Subcutaneous preadipocyte (primary cell): ENCODE measurements around the gene PCDHB5. TPM values are rescaled to one million over a fixed set of nuclear protein-coding genes. Genes with fewer than 3 reads are reported as not detected.

Source experiments
- total RNA-seq: library from RNA; depleted of rRNA; stranded (reverse); fragments of >200 nt; gene quantifications from 2 replicates; pipeline ENCODE4 v1.2.3, GENCODE V29; 2012

The PCDHB5 gene
- under 0.01 and 0.20 TPM in 2 replicates for total RNA-seq

DNA sequence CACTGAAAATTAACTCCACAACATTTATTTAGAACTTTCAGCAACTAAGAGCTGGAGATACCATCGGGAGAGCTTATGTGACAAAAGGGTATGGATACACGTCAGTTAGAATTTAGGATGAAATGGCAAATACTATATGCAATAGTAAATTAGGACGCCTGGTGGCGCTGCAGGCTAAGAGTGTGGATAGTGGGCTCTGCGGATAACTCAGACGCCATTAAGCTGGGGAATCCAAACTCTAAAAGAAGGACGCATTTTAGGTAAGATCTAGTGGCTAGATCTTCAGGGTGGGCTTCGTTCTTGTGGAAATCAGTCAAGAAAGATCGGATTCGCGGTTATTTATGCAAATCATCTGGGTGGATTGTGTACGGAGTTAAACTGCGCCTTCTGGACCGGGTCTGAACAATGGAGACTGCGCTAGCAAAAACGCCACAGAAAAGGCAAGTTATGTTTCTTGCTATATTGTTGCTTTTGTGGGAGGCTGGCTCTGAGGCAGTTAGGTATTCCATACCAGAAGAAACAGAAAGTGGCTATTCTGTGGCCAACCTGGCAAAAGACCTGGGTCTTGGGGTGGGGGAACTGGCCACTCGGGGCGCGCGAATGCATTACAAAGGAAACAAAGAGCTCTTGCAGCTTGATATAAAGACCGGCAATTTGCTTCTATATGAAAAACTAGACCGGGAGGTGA lies at the start of gene PCDHB5:
TSS of gene PCDHB5 (plus strand) at position 177 of the 688 bp plus-strand sequence. CDS start at position 406, 229 bp downstream.

DNA sequence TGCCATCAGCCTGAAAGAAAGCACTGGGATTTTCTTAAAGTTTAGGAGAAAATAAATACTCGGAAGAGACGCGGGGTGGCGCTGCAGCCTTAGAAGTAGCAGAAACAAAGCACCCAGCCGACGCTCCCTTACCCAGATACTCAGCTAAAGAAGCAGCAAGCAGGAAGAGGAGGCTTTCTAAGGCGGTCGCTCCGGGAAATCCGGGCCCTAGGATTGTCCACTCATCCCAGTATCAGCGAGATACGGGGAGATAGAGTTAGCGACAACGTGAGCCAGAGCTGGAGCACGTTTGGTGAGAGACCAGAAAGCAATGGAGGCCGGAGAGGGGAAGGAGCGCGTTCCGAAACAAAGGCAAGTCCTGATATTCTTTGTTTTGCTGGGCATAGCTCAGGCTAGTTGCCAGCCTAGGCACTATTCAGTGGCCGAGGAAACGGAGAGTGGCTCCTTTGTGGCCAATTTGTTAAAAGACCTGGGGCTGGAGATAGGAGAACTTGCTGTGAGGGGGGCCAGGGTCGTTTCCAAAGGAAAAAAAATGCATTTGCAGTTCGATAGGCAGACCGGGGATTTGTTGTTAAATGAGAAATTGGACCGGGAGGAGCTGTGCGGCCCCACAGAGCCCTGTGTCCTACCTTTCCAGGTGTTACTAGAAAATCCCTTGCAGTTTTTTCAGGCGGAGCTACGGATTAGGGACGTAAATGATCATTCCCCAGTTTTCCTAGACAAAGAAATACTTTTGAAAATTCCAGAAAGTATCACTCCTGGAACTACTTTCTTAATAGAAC lies 40.3 kb upstream of the PCDHB5 start, which contains the start of gene PCDHB2:
TSS of gene PCDHB2 (plus strand) at position 135 of the 782 bp plus-strand sequence. CDS start at position 311, 176 bp downstream.

DNA sequence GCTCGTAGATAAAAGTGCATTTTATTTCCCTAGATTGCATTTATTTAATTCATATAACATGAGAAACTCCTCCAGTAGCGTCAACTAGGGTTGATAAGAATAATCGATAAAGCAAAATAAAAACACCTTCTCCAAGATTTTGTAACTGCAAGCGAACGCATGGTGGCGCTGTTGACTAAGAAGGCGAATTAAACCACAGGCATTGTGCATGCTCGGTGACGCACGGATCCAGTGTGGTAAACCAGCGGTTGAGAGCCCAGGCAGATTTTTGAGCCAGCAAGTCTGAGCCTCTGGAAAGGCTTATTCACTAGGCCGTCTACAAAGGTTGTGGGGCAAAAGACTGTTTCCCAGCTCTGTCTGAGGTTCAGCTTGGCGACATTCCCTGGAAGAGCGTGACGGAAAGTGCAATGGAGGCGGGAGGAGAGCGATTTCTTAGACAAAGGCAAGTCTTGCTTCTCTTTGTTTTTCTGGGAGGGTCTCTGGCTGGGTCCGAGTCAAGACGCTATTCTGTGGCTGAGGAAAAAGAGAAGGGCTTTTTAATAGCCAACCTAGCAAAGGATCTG lies 34.7 kb upstream of the PCDHB5 start, which contains the start of gene PCDHB3:
TSS of gene PCDHB3 (plus strand) at position 231 of the 563 bp plus-strand sequence. CDS start at position 408, 177 bp downstream.

DNA sequence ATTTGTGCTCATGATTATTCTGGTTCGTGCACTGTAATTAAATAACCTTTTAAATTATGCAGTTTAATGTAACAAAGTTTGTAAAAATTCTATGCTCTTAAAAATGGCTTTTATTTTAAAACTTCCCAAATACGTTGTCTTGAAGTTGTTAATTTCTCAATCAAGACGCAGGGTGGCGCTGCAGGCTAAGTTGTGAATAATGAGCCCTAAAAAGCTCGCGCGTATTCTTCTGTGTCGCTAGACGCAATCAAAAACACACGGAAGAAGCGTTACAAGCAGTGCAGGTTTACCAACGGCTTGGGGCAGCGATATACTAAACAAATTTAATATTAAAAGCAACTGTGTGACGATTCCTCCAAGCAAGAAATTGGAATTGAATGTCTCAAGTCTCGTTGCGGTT lies 13.4 kb upstream of the PCDHB5 start, which contains the start of gene PCDHB4:
TSS of gene PCDHB4 (plus strand) at position 256 of the 400 bp plus-strand sequence. CDS start 181 bp downstream, outside the sequence.

DNA sequence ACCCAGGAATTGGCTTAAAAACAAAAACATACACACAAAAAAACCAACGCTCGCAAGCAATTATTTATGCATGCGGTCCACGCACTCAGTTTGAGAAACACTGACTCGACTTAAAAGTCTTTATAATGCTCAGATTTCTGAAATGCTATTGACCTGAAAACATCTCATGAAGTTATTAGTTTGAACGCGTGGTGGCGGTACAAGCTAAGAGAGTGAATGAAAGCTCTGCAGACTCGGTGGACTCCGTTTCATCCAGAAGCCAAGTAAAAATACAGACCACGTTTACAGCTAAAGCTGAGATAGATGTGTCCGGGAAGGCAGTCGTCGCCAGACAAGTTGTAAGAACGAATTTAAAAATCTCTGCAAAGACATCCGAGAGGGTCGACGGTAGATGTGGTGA lies 14.8 kb downstream of the PCDHB5 start, which contains the start of gene PCDHB6:
TSS of gene PCDHB6 (plus strand) at position 246 of the 400 bp plus-strand sequence. CDS start 201 bp downstream, outside the sequence.

DNA sequence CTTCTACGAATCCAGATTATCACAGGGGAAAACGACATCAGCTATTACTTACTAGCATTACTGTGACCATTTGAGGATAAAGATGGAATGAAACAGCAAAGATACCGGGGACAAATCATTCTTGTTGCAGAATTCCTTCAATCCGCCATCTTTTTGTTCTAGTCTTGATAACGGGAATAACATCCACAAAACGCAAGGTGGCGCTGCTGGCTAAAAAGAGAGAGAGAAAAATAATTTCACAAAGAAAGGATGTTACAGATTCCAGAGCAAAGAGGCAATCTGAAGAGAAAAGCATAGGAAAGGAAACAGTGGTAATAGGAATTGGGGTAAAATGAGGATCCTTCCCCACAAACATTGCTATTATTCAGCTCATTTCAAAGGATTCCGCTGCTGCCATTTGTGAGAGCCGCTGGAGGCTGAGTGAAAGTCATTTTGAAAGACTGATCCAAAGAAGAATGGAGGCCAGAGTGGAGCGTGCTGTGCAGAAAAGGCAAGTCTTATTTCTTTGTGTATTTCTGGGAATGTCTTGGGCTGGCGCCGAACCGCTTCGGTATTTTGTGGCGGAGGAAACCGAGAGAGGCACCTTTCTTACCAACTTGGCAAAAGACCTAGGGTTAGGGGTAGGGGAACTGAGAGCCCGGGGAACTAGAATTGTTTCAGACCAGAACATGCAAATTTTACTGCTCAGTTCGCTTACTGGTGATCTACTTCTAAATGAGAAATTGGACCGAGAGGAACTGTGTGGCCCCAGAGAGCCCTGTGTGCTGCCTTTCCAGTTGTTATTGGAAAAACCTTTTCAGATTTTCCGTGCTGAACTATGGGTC lies 37.6 kb downstream of the PCDHB5 start, which contains the start of gene PCDHB7:
TSS of gene PCDHB7 (plus strand) at position 264 of the 824 bp plus-strand sequence. CDS start at position 456, 192 bp downstream.

DNA sequence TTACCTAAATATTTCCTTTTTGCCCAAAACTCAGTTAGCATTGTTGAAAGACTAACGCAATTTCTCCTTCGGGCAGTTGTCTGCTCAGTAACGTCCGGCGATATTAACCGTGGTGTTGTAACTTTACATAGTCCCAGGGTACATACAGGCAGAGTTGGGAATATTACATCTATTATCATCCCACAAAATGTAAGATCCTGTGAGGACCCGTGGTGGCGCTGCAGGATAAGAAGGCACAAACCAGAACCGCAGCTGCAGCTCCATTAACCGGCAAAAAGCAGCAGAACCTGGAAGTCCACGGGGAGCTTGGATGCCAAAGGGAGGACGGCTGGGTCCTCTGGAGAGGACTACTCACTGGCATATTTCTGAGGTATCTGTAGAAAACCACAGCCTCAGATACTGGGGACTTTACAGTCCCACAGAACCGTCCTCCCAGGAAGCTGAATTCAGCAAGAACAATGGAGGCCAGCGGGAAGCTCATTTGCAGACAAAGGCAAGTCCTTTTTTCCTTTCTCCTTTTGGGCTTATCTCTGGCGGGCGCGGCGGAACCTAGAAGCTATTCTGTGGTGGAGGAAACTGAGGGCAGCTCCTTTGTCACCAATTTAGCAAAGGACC lies 42.7 kb downstream of the PCDHB5 start, which contains the start of gene PCDHB8:
TSS of gene PCDHB8 (plus strand) at position 214 of the 615 bp plus-strand sequence. CDS start at position 459, 245 bp downstream.

DNA sequence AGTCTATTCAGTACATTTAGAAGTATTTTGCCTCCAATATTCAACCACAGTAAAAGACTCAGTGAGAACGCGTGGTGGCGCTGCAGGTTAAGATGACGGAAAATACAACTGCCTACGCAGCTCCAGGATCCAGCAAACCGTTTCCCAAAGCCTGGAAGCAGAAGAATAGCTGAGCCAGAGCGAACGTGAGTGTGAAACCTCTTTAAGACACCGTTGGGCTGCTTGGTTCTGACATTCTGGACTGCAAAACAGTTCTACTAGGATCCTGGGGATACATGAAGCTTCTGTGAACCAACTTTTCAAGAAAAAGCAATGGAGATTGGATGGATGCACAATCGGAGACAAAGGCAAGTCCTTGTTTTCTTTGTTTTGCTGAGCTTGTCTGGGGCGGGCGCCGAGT lies 47.2 kb downstream of the PCDHB5 start, which contains the start of gene PCDHB16:
TSS of gene PCDHB16 (plus strand) at position 140 of the 400 bp plus-strand sequence. CDS start at position 313, 173 bp downstream.

DNA sequence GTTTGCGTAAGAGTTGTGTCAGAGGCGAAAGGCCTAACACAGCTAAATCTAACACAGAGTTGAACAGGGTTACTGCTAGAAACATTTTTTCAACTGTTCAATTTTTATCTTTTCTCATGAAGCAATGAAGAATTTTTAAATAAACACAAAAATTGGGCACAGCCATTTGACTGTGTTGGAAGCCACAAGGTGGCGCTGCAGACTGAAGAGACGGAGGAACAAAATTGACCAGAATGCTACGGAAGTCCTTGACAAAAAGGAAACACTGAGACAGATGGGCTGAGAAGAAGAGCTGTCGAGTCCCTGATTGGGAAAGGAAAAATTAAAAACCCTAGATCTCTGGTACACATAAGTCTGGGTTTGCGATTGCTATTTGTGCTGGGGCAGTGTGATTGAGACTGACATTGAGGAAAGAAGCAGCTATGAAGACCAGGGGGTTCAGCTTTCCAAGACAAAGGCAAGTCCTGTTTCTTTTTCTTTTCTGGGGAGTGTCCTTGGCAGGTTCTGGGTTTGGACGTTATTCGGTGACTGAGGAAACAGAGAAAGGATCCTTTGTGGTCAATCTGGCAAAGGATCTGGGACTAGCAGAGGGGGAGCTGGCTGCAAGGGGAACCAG lies 52.0 kb downstream of the PCDHB5 start, which contains the start of gene PCDHB9:
TSS of gene PCDHB9 (plus strand) at position 265 of the 616 bp plus-strand sequence. CDS start at position 423, 158 bp downstream.

Other genes with a start within 250 kb of the PCDHB5 start
- gene PCDHAC1, start 208.9 kb upstream of the PCDHB5 start, total RNA-seq, result not detected in 2 replicates
- under 0.01 and 0.37 TPM in 2 replicates for gene PCDHAC2, start 168.7 kb upstream of the PCDHB5 start, total RNA-seq
- gene PCDHB1, start 83.8 kb upstream of the PCDHB5 start, total RNA-seq, result not detected in 2 replicates
- gene PCDHB2, start 40.6 kb upstream of the PCDHB5 start, total RNA-seq, result 0.59 and 1.5 TPM in 2 replicates
- gene PCDHB3, start 34.7 kb upstream of the PCDHB5 start, total RNA-seq, result 0.20 and 0.73 TPM in 2 replicates
- 0.37 TPM in 1 of 2 replicates, not detected in the other for gene PCDHB4, start 13.4 kb upstream of the PCDHB5 start, total RNA-seq
- gene PCDHB6, start 14.9 kb downstream of the PCDHB5 start, total RNA-seq, result under 0.01 TPM in 2 replicates
- gene PCDHB7, start 37.4 kb downstream of the PCDHB5 start, total RNA-seq, result 0.37 TPM in 1 of 2 replicates, not detected in the other
- gene PCDHB8, start 42.6 kb downstream of the PCDHB5 start, total RNA-seq, result under 0.01 TPM in 2 replicates
- 0.20 and 0.37 TPM in 2 replicates for gene PCDHB16, start 47.2 kb downstream of the PCDHB5 start, total RNA-seq
- under 0.01 TPM in 2 replicates for gene PCDHB9, start 52.0 kb downstream of the PCDHB5 start, total RNA-seq
- under 0.01 TPM in 2 replicates for gene PCDHB10, start 57.1 kb downstream of the PCDHB5 start, total RNA-seq
- 0.37 TPM in 1 of 2 replicates, not detected in the other for gene PCDHB11, start 64.4 kb downstream of the PCDHB5 start, total RNA-seq
- gene PCDHB12, start 73.5 kb downstream of the PCDHB5 start, total RNA-seq, result not detected in 2 replicates
- gene PCDHB13, start 78.7 kb downstream of the PCDHB5 start, total RNA-seq, result under 0.01 TPM in 2 replicates
- gene PCDHB14, start 88.1 kb downstream of the PCDHB5 start, total RNA-seq, result under 0.01 and 0.20 TPM in 2 replicates
- under 0.01 TPM in 1 of 2 replicates, not detected in the other for gene PCDHB15, start 110.2 kb downstream of the PCDHB5 start, total RNA-seq
- gene SLC25A2, start 168.8 kb downstream of the PCDHB5 start, total RNA-seq, result 0.37 and 0.39 TPM in 2 replicates
- gene TAF7, start 185.6 kb downstream of the PCDHB5 start, total RNA-seq, result 33.1 and 40.5 TPM in 2 replicates
- 0.37 and 0.59 TPM in 2 replicates for gene PCDHGA1, start 195.3 kb downstream of the PCDHB5 start, total RNA-seq
- 1.4 and 1.5 TPM in 2 replicates for gene PCDHGA2, start 203.6 kb downstream of the PCDHB5 start, total RNA-seq
- gene PCDHGA3, start 208.6 kb downstream of the PCDHB5 start, total RNA-seq, result 0.73 and 1.2 TPM in 2 replicates
- gene PCDHGB1, start 214.9 kb downstream of the PCDHB5 start, total RNA-seq, result 0.73 and 1.2 TPM in 2 replicates
- gene PCDHGA4, start 219.8 kb downstream of the PCDHB5 start, total RNA-seq, result 1.5 and 3.5 TPM in 2 replicates
- gene PCDHGB2, start 224.8 kb downstream of the PCDHB5 start, total RNA-seq, result 1.1 and 2.0 TPM in 2 replicates
- 0.73 and 1.2 TPM in 2 replicates for gene PCDHGA5, start 229.0 kb downstream of the PCDHB5 start, total RNA-seq
- 2.2 and 2.9 TPM in 2 replicates for gene PCDHGB3, start 235.0 kb downstream of the PCDHB5 start, total RNA-seq
- gene PCDHGA6, start 238.7 kb downstream of the PCDHB5 start, total RNA-seq, result 2.2 and 2.9 TPM in 2 replicates
- 1.8 and 2.5 TPM in 2 replicates for gene PCDHGA7, start 247.5 kb downstream of the PCDHB5 start, total RNA-seq